ENCODE measurements around the gene CYBRD1.
"Not testable (repeated sequence)": the region's sequence is repeated elsewhere in the genome, so short reads cannot be mapped to it uniquely, and the experiment has no call there.

Gene CYBRD1

DNA sequence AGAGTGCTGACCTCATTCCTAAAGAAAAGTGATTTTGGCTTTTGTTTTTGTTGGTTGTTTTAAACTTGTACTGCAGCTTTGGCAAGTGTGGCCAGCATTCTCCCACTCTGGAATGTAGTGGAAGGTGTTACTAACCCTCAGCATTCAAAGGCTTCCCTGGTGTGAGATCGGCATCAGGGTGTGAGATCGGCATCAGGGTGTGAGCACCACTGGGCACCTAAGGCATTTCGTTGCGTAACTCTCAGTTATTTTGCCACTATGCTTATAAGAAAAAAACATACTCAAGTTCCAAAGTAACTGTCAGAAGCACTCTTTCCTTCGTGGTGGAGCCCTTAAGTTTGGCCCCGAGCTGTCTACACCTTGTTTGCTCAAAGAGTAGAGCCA, 1.7 kb downstream of the CYBRD1 start:
- TF ChIP-seq, protein P1, sequence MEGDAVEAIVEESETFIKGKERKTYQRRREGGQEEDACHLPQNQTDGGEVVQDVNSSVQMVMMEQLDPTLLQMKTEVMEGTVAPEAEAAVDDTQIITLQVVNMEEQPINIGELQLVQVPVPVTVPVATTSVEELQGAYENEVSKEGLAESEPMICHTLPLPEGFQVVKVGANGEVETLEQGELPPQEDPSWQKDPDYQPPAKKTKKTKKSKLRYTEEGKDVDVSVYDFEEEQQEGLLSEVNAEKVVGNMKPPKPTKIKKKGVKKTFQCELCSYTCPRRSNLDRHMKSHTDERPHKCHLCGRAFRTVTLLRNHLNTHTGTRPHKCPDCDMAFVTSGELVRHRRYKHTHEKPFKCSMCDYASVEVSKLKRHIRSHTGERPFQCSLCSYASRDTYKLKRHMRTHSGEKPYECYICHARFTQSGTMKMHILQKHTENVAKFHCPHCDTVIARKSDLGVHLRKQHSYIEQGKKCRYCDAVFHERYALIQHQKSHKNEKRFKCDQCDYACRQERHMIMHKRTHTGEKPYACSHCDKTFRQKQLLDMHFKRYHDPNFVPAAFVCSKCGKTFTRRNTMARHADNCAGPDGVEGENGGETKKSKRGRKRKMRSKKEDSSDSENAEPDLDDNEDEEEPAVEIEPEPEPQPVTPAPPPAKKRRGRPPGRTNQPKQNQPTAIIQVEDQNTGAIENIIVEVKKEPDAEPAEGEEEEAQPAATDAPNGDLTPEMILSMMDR (conservative IDR thresholded peaks at IDR 0.05; ENCODE audit: low read length) = no peak

DNA sequence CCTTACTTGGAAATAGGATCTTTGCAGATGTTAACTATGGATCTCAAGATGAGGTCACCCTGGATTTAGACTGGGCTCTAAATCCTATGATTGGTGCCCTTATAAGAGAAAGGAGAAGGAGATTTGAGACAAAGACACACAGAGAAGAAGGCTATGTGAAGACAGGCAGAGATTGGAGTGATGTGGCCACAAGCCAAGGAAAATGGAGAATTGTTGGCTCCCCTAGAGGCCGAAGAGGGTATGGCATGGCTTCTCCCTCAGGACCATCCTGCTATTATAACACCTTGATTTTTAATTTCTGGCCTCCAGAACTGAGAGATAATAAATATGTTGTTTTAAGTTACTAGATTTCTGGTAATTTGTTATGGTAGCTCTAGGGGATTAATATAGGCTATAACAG, 7.6 kb downstream of the CYBRD1 start:
- H3K4me3 ChIP-seq (ENCODE audit: low read length) = no peak overlapping the region
- no peak for DNase-seq (ENCODE audit: low read depth)
- TF ChIP-seq, protein P1 (conservative IDR thresholded peaks at IDR 0.05; ENCODE audit: low read length) = peak; percentile 54

More for the DNA sequence above, 1.7 kb downstream of the CYBRD1 start:
- peak; percentile 75 for DNase-seq (ENCODE audit: low read depth)
- H3K4me3 ChIP-seq (ENCODE audit: low read length) = peak overlapping the region; percentile 94

DNA sequence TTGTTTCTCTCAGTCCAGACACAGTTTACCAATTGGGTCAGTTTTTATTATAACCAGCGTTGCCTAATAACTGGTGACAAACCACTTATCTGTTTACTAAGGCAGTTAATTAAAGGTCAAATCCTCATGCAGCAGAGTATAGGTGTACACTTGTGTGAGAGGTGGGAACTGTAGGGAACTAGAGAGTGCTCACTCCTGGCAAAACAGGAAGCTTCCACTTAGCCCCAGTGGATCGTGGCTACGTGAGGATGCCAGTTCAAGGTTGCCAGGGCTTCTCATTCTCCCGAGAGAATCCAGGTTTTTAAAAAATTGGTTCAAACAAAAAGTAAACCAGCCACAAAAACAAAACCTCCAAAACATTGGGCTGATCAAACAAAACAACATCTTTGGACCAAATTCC, 8.1 kb downstream of the CYBRD1 start:
- DNase-seq (ENCODE audit: low read depth) = no peak
- H3K4me3 ChIP-seq (ENCODE audit: low read length) = no peak overlapping the region
- TF ChIP-seq, protein P1 (conservative IDR thresholded peaks at IDR 0.05; ENCODE audit: low read length) = no peak

DNA sequence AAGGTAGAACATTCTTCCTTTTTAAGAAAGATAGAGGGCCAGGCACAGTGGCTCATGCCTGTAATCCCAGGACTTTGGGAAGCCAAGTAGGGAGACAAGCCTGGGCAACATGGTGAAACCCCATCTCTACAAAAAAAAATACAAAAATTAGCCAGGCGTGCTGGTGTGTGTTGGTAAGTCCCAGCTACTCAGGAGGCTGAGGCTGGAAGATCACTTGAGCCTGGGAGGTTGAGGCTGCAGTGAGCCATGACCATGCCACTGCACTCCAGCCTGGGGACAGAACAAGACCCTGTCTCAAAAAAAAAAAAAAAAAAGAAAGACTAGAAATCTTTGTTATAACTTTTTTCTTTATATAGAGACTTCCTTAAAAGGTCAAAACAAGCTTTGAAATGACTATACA, 8.6 kb downstream of the CYBRD1 start:
- DNase-seq (ENCODE audit: low read depth); H3K4me3 ChIP-seq (ENCODE audit: low read length): not testable (repeated sequence)

DNA sequence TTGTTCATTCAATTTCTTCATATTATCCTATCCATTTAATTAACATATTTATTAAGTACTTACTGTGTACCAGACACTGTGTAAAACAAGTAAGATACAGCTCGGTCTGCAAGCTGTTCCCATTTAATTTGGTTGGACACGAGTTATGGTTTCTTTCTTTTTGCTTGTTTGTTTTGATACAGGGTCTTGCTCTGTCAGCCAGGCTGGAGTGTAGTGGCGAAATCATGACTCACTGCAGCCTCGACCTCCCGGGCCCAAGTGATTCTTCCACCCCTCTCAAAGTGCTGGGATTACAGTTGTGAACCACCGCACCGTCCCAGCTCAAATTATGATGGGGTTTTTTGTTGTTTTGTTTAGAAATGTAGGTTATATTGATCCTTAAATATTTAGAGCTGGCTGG, 9.0 kb downstream of the CYBRD1 start:
- TF ChIP-seq, protein P1 (conservative IDR thresholded peaks at IDR 0.05; ENCODE audit: low read length) = no peak
- H3K4me3 ChIP-seq (ENCODE audit: low read length) = peak overlapping the region; percentile 6; the same call in 1 of the 2 replicates
- DNase-seq (ENCODE audit: low read depth) = peak; percentile 65

DNA sequence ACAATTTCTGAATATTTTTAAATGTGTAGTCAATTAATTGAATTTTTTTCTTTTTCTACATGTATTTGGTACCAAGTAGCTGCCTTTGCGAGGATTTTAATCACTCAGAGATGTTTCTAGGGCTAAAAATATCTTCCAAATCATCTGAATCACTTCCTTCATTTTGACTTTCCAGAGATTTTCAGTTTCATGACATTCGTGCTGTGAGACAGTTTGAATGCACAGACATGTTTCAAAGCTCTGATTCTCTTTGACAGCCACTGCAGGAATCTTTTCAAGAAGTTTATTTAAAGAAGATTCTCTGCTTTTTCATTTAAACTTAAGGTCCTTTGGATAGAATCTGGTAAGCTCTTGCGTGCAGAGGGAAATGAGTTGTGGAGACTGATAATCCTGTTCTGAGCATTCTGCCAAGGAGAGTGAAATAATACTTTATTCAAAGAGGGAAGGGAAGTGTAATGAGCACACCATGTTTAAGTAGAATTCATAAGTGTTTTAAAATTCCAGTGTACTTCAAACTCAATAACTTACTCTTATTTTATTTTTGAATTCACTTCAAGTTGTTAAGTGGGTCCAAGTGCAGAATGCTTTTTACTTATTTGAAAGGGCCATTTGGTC, 9.7 kb downstream of the CYBRD1 start:
- peak overlapping the region; percentile 6; the same call in 1 of the 2 replicates for H3K4me3 ChIP-seq (ENCODE audit: low read length)

DNA sequence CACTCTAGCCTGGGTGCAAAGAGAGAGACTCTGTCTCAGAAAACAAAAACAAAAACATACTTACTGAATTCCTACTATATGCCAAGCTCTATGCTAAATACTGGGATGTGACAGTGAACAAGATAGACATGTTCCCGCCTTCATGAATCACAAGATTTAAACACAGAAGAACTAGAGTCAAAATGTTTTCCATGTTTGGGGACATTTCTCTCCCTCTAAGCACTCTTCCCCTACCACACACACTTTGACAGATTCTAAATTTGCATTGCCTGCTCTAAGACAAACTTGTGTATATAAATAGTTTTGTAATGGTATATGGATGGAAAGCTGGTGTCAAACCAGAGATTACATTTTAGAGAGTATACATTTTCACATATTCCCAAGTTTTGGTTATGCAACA, 11.1 kb downstream of the CYBRD1 start:
- DNase-seq (ENCODE audit: low read depth) = no peak
- TF ChIP-seq, protein P1 (conservative IDR thresholded peaks at IDR 0.05; ENCODE audit: low read length) = no peak
- no peak overlapping the region for H3K4me3 ChIP-seq (ENCODE audit: low read length)

More for the DNA sequence above, 9.7 kb downstream of the CYBRD1 start:
- DNase-seq (ENCODE audit: low read depth) = no peak
- TF ChIP-seq, protein P1 (conservative IDR thresholded peaks at IDR 0.05; ENCODE audit: low read length) = no peak

DNA sequence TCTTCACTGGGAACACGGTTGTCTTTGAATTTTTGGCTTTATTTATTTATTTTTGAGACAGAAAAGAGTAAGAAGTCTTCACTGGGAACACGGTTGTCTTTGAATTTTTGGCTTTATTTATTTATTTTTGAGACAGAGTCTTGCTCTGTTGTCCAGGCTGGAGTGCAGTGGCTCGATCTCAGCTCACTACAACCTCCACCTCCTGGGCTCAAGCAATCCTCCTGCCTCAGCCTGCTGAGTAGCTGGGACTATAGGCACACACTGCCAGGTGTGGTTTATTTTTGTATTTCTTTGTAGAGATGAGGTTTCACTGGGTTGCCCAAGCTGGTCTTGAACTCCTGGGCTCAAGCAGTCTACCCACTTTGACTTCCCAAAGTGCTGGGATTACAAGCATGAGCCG, 13.3 kb downstream of the CYBRD1 start:
- H3K4me3 ChIP-seq (ENCODE audit: low read length); DNase-seq (ENCODE audit: low read depth): not testable (repeated sequence)
